Measurements from ENCODE around the gene PRDX1. TPM values are rescaled to one million over a fixed set of nuclear protein-coding genes. Genes with fewer than 3 reads are reported as not detected.

The PRDX1 gene
- total and polyA plus RNA-seq, 2 of the 13 experiments (the other 11 are each of a cell fraction or from before 2014, with no cell fraction given) = 761 to 1,898 TPM

DNA sequence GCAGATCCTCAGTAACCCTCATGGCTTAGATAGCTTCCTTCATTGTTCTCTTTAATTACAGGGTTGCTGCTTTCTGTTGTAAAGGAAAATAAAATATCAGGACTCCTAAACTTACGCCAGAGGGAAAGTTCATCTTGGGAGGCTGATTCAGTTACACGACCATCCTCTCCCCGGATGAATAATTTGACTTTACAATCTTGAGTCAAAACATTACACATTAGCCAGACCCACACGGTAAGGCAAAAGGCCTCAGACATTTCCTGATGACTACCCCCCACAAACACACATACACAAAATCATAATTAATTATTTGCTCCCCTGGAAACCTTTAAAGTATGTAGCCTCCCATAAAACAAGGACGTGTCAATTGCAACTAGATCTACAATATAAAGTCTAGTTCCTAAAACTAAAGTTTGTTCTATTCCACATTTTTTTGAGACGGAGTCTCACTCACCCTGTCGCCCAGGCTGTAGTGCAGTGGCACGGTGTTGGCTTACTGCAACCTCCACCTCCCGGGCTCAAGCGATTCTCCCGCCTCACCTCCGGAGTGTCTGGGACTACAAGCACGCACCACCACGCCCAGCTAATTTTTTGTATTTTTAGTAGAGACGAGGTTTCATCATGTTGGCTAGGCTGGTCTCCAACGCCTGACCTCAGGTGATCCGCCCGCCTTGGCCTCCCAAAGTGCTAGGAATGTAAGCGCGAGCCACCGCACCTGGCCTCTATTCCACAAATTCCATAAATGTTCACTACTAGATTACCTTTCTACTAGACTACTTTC is 830 bp upstream of the PRDX1 start:
- intact Hi-C loops (cut with micrococcal nuclease; ENCODE audit: unreplicated experiment) (loop anchor here (1.0 kb wide), 1 partner anchor 23 kb away; no protein-coding TSS in a partner anchor), in situ Hi-C loops (cut with HindIII; ENCODE audit: extremely low pct_ligation_motif_present, low pct_unique_long_range_greater_than_20kb) (no loop called here)
- Histone ChIP-seq H2AFZ (ENCODE audit: low read length) (no peak overlapping the region), H3K4me1 (ENCODE audit: insufficient read depth, low read length) (peaks cover 68% of the 10 kb centered on the region), H3K4me3 (replicated peaks in 1 of 3; ENCODE audit: insufficient read depth in 1 of 3, low read depth in 2 of 3, low read length in 3 of 3) (peak overlapping the region; percentile 63 to 99 (median 78)), H4K20me1 (ENCODE audit: insufficient read depth, low read length) (peaks cover 30% of the 10 kb centered on the region), H3K4me2 (ENCODE audit: low read depth, low read length) (peak overlapping the region; percentile 98), H3K36me3 (replicated peaks in 1 of 2; ENCODE audit: control insufficient read depth in 1 of 2, insufficient read depth in 2 of 2, low read length in 2 of 2) (peaks cover 0 to 10% of the 10 kb centered on the region in 2 experiments; a peak in 2 of 5 replicates), H3K79me2 (ENCODE audit: insufficient read depth, low read length) (peaks cover 41% of the 10 kb centered on the region), H3K9me3 (ENCODE audit: low read length) (no peaks in the 10 kb centered on the region), H3K27ac (ENCODE audit: extremely low read length, insufficient read depth, low read length) (peak overlapping the region; percentile 100), H3K9ac (ENCODE audit: insufficient read depth, low read depth, low read length) (peak overlapping the region; percentile 100), H3K27me3 (ENCODE audit: control insufficient read depth in 1 of 2, insufficient read depth in 2 of 2, low read length in 2 of 2) (no peaks in the 10 kb centered on the region; a peak in 1 of 5 replicates)
- DNase-seq (ENCODE audit: low spot score) (no peak), FAIRE-seq (no peak), ATAC-seq (peak; percentile 33)
- BruUV-seq (replicated peaks) = TSS peak; percentile 100
- POLR2A ChIA-PET = interaction anchor here (0.6 to 13.3 kb wide), 31 partner anchors 8 to 801 kb away, joined by 3 to 690 read pairs (median 4); partner anchors contain the start of genes AKR1A1, CCDC163, GPBP1L1 and HECTD3
- WGBS (ENCODE audit: low lambda C conversion rate) = 52% methylated on average over 21 of the region's 21 CpGs
- CTCF ChIA-PET (ENCODE audit: low intra/inter-chr PET ratio, low total read pairs) = no interaction called here
- peak; percentile 78; the same call in 1 of the 2 replicates for TF ChIP-seq ZBTB38 (CRISPR knock-in tag; IDR thresholded peaks at IDR 0.05)
- TF ChIP-seq MAFF (IDR thresholded peaks at IDR 0.05; ENCODE audit: low read depth, low read length) = no peak
- TF ChIP-seq TRIM24 (CRISPR knock-in tag; IDR thresholded peaks at IDR 0.05) = no peak
- TF ChIP-seq PHF8 (CRISPR knock-in tag; IDR thresholded peaks at IDR 0.05) = no peak
- TF ChIP-seq, protein P1, sequence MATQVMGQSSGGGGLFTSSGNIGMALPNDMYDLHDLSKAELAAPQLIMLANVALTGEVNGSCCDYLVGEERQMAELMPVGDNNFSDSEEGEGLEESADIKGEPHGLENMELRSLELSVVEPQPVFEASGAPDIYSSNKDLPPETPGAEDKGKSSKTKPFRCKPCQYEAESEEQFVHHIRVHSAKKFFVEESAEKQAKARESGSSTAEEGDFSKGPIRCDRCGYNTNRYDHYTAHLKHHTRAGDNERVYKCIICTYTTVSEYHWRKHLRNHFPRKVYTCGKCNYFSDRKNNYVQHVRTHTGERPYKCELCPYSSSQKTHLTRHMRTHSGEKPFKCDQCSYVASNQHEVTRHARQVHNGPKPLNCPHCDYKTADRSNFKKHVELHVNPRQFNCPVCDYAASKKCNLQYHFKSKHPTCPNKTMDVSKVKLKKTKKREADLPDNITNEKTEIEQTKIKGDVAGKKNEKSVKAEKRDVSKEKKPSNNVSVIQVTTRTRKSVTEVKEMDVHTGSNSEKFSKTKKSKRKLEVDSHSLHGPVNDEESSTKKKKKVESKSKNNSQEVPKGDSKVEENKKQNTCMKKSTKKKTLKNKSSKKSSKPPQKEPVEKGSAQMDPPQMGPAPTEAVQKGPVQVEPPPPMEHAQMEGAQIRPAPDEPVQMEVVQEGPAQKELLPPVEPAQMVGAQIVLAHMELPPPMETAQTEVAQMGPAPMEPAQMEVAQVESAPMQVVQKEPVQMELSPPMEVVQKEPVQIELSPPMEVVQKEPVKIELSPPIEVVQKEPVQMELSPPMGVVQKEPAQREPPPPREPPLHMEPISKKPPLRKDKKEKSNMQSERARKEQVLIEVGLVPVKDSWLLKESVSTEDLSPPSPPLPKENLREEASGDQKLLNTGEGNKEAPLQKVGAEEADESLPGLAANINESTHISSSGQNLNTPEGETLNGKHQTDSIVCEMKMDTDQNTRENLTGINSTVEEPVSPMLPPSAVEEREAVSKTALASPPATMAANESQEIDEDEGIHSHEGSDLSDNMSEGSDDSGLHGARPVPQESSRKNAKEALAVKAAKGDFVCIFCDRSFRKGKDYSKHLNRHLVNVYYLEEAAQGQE (IDR thresholded peaks at IDR 0.05; ENCODE audit: borderline replicate concordance in 1 of 2, low read depth in 1 of 2, low read length in 2 of 2) = no peak
- TF ChIP-seq, protein P2, sequence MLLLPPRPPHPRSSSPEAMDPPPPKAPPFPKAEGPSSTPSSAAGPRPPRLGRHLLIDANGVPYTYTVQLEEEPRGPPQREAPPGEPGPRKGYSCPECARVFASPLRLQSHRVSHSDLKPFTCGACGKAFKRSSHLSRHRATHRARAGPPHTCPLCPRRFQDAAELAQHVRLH (CRISPR knock-in tag; IDR thresholded peaks at IDR 0.05; ENCODE audit: borderline replicate concordance, low read depth) = no peak
- TF ChIP-seq, protein P3, sequence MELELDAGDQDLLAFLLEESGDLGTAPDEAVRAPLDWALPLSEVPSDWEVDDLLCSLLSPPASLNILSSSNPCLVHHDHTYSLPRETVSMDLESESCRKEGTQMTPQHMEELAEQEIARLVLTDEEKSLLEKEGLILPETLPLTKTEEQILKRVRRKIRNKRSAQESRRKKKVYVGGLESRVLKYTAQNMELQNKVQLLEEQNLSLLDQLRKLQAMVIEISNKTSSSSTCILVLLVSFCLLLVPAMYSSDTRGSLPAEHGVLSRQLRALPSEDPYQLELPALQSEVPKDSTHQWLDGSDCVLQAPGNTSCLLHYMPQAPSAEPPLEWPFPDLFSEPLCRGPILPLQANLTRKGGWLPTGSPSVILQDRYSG (CRISPR knock-in tag; IDR thresholded peaks at IDR 0.05) = no peak
- 0 out of 2 replicates have a peak, but pooled peaks have one; percentile 2 for TF ChIP-seq PHF21A (CRISPR knock-in tag; IDR thresholded peaks at IDR 0.05)
- no peak for TF ChIP-seq ZSCAN12 (CRISPR knock-in tag; IDR thresholded peaks at IDR 0.05)
- TF ChIP-seq, protein P4, sequence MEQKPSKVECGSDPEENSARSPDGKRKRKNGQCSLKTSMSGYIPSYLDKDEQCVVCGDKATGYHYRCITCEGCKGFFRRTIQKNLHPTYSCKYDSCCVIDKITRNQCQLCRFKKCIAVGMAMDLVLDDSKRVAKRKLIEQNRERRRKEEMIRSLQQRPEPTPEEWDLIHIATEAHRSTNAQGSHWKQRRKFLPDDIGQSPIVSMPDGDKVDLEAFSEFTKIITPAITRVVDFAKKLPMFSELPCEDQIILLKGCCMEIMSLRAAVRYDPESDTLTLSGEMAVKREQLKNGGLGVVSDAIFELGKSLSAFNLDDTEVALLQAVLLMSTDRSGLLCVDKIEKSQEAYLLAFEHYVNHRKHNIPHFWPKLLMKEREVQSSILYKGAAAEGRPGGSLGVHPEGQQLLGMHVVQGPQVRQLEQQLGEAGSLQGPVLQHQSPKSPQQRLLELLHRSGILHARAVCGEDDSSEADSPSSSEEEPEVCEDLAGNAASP (CRISPR knock-in tag; IDR thresholded peaks at IDR 0.05; ENCODE audit: borderline replicate concordance) = peak; percentile 56; the same call in 1 of the 2 replicates
- TF ChIP-seq NFRKB (IDR thresholded peaks at IDR 0.05) = no peak
- TF ChIP-seq, protein P5, sequence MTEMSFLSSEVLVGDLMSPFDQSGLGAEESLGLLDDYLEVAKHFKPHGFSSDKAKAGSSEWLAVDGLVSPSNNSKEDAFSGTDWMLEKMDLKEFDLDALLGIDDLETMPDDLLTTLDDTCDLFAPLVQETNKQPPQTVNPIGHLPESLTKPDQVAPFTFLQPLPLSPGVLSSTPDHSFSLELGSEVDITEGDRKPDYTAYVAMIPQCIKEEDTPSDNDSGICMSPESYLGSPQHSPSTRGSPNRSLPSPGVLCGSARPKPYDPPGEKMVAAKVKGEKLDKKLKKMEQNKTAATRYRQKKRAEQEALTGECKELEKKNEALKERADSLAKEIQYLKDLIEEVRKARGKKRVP (CRISPR knock-in tag; IDR thresholded peaks at IDR 0.05) = 0 out of 4 replicates have a peak, but pooled peaks of 1 of the 2 experiments have one; percentile 12
- TF ChIP-seq, protein P6, sequence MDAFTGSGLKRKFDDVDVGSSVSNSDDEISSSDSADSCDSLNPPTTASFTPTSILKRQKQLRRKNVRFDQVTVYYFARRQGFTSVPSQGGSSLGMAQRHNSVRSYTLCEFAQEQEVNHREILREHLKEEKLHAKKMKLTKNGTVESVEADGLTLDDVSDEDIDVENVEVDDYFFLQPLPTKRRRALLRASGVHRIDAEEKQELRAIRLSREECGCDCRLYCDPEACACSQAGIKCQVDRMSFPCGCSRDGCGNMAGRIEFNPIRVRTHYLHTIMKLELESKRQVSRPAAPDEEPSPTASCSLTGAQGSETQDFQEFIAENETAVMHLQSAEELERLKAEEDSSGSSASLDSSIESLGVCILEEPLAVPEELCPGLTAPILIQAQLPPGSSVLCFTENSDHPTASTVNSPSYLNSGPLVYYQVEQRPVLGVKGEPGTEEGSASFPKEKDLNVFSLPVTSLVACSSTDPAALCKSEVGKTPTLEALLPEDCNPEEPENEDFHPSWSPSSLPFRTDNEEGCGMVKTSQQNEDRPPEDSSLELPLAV (CRISPR knock-in tag; conservative IDR thresholded peaks at IDR 0.05; ENCODE audit: low read depth) = no peak

Measured in HepG2 (cell line).